HG02870 (cell line): ENCODE results near the gene RTP1.
"Not testable (repeated sequence)": the region's sequence is repeated elsewhere in the genome, so short reads cannot be mapped to it uniquely, and the experiment has no call there.

Experiments
- ATAC-seq: cut with Tn5 transposase; IDR thresholded peaks from one replicate; pipeline ENCODE4 v1.9.1; 2021; ENCODE audit warnings: mild to moderate bottlenecking, moderate library complexity; ENCODE audit not compliant: unreplicated experiment

Gene RTP1

DNA sequence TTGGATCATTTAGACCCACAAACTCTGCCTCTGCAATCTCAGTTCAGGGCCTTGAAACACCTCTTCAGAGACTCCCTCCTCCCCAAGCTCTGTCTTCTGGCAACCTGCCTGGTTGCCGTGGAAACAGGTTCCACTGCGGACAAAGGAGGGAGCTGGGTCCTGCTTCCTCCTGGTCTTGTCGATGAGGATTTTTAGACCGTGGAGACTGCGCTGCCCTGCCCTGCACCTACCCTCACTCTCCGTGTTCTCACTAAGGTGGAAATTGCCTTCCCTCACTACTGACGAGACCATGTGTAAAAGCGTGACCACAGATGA, at the start of gene RTP1:
Gene RTP1 (plus strand): TSS at position 152 of the 315 bp plus-strand sequence. CDS start 30 bp downstream, at position 182.
- ATAC-seq: no peak

DNA sequence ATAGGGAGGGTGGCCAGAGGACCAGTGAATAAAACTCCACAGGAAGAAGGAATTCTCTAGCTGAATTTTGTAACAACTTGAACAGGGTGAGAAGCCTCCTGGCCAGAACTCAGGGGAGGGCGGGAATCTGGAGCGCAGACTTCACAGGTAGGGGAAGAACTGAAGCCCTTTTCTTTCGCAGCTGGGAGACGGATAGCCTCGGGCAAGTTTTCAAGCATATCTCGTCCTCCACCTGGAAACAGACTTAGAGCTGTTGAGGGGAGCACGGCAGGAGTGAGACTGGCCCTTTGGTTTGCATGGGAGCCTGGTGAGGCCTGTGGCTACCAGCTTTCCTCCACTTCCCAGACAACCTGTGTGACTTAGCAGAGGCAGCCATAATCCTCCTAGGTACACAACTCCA, 47.1 kb upstream of the RTP1 start:
- ATAC-seq: no peak

- ATAC-seq: no peak
These were observed 46.7 kb upstream of the RTP1 start for GRCh38 chr3:187150599-187150998.

GRCh38 chr3:187161556-187161955, 35.7 kb upstream of the RTP1 start:
- no peak for ATAC-seq

DNA sequence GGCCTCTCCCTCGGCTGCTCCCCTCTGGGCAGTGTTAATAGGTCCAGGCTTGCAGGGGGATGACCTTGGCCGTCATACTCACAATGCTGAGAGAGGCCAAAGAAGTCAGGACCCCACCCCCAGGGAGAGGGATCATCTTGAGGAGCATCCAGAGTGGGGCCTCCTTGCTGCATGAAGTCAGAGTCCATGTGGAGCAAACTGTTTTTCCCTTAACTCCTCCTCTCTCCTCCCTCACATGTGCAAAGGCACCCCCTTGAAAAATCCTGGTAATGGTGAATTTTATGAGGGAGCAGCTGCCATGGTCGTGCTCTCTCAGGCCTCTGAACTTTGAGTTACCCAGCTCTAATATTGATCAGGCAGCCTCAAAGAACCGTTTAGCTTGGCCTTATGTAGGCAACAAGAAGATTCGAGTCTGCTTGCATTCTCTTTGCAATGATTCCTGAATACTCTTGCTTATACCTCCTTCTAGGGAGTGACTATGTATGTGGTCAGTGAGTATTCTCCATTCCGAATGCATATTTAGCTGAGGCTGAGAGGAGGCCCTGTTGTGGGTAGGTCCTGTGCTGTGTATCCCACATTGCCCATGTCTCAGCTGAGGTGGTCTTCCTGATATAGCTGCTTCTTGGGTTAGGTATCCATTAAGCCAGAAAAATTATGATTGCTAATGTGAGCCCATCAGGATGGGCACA, 34.9 kb upstream of the RTP1 start:
- no peak for ATAC-seq

GRCh38 chr3:187165144-187165543, 32.1 kb upstream of the RTP1 start:
- ATAC-seq: no peak

- ATAC-seq: no peak
These were observed 30.5 kb upstream of the RTP1 start for GRCh38 chr3:187166750-187167149.

DNA sequence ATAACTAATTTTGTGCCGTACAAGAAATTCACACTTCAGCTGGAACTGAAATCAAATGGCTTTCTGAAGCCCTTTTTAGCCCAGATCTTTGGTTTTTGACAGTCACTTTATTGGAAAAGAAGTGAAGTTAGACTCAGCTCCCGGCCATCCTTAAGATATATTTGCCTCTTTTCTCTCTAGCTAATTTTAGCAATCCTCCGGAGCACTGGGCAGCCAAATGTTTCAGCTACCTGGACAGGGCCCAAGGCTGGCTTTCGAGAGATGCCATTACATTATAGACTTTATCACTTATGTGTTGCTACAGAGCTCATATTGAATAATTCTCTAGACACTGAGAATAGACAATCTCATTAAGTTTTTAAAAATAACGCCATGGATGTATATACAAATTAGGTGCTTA, 29.5 kb upstream of the RTP1 start:
- no peak for ATAC-seq

GRCh38 chr3:187169231-187169960, 27.9 kb upstream of the RTP1 start:
- no peak for ATAC-seq

- ATAC-seq: not testable (repeated sequence)
These were observed 26.4 kb upstream of the RTP1 start for GRCh38 chr3:187170911-187171310.

DNA sequence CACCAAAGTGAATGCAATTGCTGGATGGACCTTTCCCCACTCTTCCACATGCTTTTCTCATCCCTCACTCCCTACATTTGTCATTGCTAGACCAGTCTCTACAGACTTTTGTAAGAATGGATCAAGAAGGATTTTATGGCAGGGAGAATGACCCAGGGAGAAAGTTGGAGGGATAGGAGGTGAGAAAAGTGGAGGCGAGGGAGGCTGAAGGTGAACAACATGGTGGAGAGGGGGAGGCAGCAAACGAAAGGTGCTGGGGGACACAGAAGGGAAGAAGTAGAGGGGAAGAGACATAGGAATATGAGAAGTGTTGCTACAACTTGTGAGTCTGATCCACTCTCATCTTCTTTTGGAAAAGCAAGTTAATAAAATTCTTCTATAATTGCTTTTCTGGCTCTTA, 24.4 kb upstream of the RTP1 start:
- ATAC-seq: no peak

GRCh38 chr3:187181454-187182170, 15.7 kb upstream of the RTP1 start:
- ATAC-seq: no peak

GRCh38 chr3:187183210-187183862, 13.9 kb upstream of the RTP1 start:
- no peak for ATAC-seq

- no peak for ATAC-seq
These were observed 13.4 kb upstream of the RTP1 start for GRCh38 chr3:187183903-187184302.

GRCh38 chr3:187185759-187186158, 11.5 kb upstream of the RTP1 start:
- ATAC-seq: no peak

DNA sequence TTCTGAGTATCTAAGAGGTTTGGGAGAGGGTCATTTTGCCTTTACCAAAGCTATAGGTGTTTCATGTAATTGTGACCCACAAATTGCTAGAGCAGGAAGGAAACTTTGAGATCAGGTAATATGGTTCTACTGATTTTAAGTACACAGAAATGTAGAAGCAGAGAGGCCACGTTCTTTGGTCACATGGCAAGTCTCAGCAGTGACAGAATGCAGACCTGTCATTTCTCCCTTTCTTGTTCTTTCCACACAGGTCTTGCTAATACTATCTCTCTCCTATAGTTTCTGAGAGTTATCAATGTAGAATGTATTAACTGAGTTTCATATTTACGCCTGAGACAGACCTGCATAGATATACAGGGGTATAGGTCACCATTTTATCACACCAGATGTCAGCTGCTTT, 10.9 kb upstream of the RTP1 start:
- ATAC-seq: no peak

GRCh38 chr3:187186801-187187421, 10.4 kb upstream of the RTP1 start:
- ATAC-seq: no peak

DNA sequence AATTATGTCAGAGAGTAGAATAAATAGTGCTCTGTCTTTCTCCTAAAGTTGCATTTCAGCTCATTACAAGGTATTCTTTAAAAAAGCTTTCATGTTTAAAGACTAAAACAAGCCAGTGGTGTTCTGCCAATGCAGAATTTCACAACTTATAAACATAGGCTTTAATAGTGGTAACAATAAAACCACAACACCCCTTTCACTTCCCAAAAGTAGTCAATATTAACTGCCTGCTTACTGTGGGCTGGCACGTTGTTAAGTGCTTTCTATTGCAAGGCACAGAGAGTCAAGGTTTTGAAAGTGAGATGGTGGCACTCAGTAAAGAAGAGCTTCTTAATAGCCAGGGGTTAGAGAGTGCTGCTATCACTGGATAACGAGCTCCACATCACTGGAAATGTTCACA, 8.4 kb upstream of the RTP1 start:
- ATAC-seq: no peak

DNA sequence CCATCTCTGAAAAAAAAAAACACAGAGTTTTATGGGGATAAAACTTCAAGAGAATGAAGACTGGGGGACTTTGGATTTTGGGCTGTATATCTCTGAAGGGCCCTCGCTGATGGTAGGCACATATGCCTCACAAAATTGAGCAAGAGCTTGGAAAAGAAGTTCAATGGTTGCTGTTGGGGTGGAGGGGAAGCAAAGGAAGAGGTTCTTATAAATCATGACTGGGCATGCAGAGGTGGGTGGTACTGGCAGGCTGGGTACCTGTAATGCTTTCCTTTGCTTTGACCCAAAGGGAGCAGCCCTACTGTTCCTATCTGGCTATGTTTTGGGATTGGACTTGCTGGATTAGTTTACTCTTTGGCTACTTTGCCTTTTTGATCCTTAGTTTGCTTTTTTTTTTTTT, 6.0 kb upstream of the RTP1 start:
- no peak for ATAC-seq

- ATAC-seq: no peak
These were observed 4.1 kb upstream of the RTP1 start for GRCh38 chr3:187193181-187193580.
